ENCODE data around the gene FREM1. TPM values are rescaled to one million over a fixed set of nuclear protein-coding genes. Genes with fewer than 3 reads are reported as not detected.

Gene FREM1
- total RNA-seq, 4 donors from 2014 or later = 2.2 to 12.7 (median 5.7) TPM

DNA sequence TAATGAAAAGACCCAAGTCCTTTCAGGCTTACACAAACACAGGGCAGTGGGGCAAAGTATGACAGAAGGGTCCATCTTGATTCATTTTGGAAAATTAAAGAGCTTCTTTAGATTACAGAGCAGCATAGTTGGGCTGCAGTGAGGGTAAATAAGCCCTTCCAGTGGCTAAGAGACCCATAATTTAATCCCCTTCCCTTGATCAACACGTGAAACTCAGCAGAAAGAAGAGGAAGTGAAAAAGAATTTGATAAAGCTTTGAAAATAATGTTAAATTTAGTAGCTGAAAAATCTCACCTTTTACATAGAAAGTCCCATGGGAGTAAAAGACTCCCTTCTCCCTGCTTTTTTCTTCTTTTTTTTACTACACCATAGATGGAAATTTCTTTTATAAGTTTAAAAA, 87.6 kb downstream of the FREM1 start:
- intact Hi-C loops (cut with DNase I; ENCODE audit: low total_unique reads) = no loop called here
- in situ Hi-C loops (cut with MboI; ENCODE audit: low pct_ligation_motif_present in 1 of 4, low pct_unique_long_range_greater_than_20kb in 1 of 4, low sequenced_read_pairs in 3 of 4) = no loop called here
- WGBS, 2 donors (ENCODE audit: low coverage in 1 of 2) = 71 to 80% methylated on average over 1 of the region's 1 CpG
- no peak for DNase-seq
- Histone ChIP-seq H3K9me3 (no peaks in the 10 kb centered on the region), H3K27ac (no peak overlapping the region), H3K36me3 (no peaks in the 10 kb centered on the region), H3K4me1 (no peaks in the 10 kb centered on the region), H3K27me3 (no peaks in the 10 kb centered on the region), H3K4me3 (no peak overlapping the region)
- TF ChIP-seq, protein P1, sequence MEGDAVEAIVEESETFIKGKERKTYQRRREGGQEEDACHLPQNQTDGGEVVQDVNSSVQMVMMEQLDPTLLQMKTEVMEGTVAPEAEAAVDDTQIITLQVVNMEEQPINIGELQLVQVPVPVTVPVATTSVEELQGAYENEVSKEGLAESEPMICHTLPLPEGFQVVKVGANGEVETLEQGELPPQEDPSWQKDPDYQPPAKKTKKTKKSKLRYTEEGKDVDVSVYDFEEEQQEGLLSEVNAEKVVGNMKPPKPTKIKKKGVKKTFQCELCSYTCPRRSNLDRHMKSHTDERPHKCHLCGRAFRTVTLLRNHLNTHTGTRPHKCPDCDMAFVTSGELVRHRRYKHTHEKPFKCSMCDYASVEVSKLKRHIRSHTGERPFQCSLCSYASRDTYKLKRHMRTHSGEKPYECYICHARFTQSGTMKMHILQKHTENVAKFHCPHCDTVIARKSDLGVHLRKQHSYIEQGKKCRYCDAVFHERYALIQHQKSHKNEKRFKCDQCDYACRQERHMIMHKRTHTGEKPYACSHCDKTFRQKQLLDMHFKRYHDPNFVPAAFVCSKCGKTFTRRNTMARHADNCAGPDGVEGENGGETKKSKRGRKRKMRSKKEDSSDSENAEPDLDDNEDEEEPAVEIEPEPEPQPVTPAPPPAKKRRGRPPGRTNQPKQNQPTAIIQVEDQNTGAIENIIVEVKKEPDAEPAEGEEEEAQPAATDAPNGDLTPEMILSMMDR (IDR thresholded peaks at IDR 0.05) = no peak
- TF ChIP-seq EP300 (IDR thresholded peaks at IDR 0.05; ENCODE audit: low read depth) (no peak), POLR2A (IDR thresholded peaks at IDR 0.05) (no peak), POLR2AphosphoS5 (IDR thresholded peaks at IDR 0.05) (no peak)

DNA sequence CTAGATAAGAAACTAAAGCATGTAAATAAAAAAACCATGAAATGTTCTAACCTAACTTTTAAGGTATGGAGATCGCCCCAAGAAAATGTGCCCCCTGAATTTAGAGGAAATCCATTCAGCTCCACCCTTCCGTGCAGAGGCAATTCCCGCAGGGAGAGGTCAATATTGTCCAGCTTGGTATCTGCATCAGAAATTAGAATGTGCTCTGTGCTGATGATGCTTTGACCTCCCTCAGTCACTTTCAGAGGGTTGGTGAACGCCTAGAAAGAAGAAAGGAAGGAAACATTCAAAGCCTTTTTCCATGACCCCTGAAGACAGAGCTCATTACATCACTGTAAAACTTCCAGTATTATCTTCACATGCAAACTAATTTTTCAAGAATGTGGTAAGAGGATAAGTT, 91.0 kb downstream of the FREM1 start:
- Histone ChIP-seq H3K4me3 (no peak overlapping the region), H3K36me3 (no peaks in the 10 kb centered on the region), H3K27ac (no peak overlapping the region), H3K27me3 (no peaks in the 10 kb centered on the region), H3K9me3 (no peaks in the 10 kb centered on the region), H3K4me1 (no peaks in the 10 kb centered on the region)
- intact Hi-C loops (cut with DNase I; ENCODE audit: low total_unique reads) = no loop called here
- DNase-seq = no peak
- 77 to 83% methylated on average over 3 to 4 of the region's 4 CpGs for WGBS, 2 donors (ENCODE audit: low coverage in 1 of 2)
- in situ Hi-C loops (cut with MboI; ENCODE audit: low pct_ligation_motif_present in 1 of 4, low pct_unique_long_range_greater_than_20kb in 1 of 4, low sequenced_read_pairs in 3 of 4) = no loop called here
- TF ChIP-seq EP300 (IDR thresholded peaks at IDR 0.05; ENCODE audit: low read depth) (no peak), POLR2A (IDR thresholded peaks at IDR 0.05) (no peak), POLR2AphosphoS5 (IDR thresholded peaks at IDR 0.05) (no peak)
- TF ChIP-seq, protein P1 (IDR thresholded peaks at IDR 0.05) = no peak

DNA sequence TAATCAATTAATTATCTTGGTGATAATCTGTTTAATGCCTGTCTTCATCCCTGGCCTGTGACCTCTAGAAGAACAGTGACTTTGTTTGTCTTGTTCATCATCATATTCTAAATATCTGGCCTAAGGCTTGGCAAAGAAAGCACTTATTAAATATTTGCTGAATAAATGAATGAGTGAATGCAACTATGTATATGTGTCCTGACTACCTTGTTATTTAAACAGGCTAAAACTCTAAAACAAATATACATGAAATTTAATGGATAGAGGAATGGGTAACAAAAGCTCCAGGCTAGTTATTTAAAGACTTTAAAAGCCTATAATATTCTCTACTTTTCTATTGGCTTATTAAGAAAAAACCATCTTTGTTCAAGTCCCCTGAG, 96.0 kb downstream of the FREM1 start:
- in situ Hi-C loops (cut with MboI; ENCODE audit: low pct_ligation_motif_present in 1 of 4, low pct_unique_long_range_greater_than_20kb in 1 of 4, low sequenced_read_pairs in 3 of 4) = no loop called here
- intact Hi-C loops (cut with DNase I; ENCODE audit: low total_unique reads) = no loop called here
- no peak for DNase-seq

DNA sequence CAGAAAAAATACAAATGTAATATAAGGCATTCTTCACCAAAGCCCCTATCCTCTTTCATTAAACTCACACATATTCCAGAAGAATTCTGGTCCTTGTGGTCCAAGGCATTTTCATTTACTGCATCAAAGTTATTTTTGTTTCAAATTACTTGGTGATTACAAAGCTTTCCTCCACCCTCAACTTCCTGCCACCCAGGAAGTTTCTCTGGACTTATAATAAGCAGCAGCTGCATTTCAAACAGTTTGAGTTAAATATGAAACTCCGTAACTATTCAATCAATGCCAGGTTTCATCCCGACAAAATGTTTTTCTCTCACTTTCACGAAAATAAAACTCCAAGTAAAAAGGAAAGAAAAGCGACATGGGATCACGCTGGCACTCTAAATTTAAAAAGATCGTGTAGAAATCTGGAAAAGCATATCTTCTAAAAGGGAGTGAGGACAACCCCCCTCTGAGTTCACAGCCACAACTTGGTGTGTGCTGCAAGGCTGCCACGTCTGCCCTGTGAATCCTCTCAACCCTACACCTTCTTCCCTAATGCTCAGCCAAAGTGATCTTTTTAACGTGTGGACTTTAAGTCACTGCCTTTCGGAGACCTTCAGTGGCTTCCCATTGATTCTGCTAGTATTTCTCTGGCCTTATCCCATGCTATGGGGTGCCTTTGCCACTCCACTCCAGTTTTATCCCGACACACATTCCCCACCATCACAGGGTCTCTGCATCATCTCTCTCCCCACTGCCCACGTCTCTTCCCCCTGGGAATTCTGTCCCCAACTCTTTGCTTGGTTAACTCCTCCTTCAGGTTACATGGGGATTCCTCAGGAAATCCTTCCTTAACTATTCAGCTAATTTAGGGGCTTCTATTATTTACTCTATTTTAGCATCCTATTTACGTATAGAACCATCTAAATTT, 96.6 kb downstream of the FREM1 start:
- intact Hi-C loops (cut with DNase I; ENCODE audit: low total_unique reads) (no loop called here), in situ Hi-C loops (cut with MboI; ENCODE audit: low pct_ligation_motif_present in 1 of 4, low pct_unique_long_range_greater_than_20kb in 1 of 4, low sequenced_read_pairs in 3 of 4) (no loop called here)
- H3K27ac ChIP-seq = no peak overlapping the region
- H3K4me1 ChIP-seq = no peaks in the 10 kb centered on the region
- H3K27me3 ChIP-seq = no peaks in the 10 kb centered on the region
- DNase-seq = no peak
- 78 to 88% methylated on average over 7 to 12 of the region's 12 CpGs for WGBS, 2 donors (ENCODE audit: low coverage in 1 of 2)
- no peaks in the 10 kb centered on the region for H3K36me3 ChIP-seq
- no peaks in the 10 kb centered on the region for H3K9me3 ChIP-seq
- H3K4me3 ChIP-seq = no peak overlapping the region
- TF ChIP-seq EP300 (IDR thresholded peaks at IDR 0.05; ENCODE audit: low read depth) = no peak
- TF ChIP-seq, protein P1 (IDR thresholded peaks at IDR 0.05) = no peak
- TF ChIP-seq POLR2A (IDR thresholded peaks at IDR 0.05) = no peak
- TF ChIP-seq POLR2AphosphoS5 (IDR thresholded peaks at IDR 0.05) = no peak

More for the DNA sequence above, 96.0 kb downstream of the FREM1 start:
- Histone ChIP-seq H3K27me3 (no peaks in the 10 kb centered on the region), H3K4me3 (no peak overlapping the region), H3K27ac (no peak overlapping the region), H3K4me1 (no peaks in the 10 kb centered on the region), H3K9me3 (no peaks in the 10 kb centered on the region), H3K36me3 (no peaks in the 10 kb centered on the region)
- TF ChIP-seq POLR2AphosphoS5 (IDR thresholded peaks at IDR 0.05) = no peak
- no peak for TF ChIP-seq EP300 (IDR thresholded peaks at IDR 0.05; ENCODE audit: low read depth)
- TF ChIP-seq POLR2A (IDR thresholded peaks at IDR 0.05) = no peak
- TF ChIP-seq, protein P1 (IDR thresholded peaks at IDR 0.05) = no peak
